PC-9 (cell line): Measurements from ENCODE around the gene PIP4P1. TPM values are rescaled to one million over a fixed set of nuclear protein-coding genes. Genes with fewer than 3 reads are reported as not detected.

Experiments used
- BruUV-seq: library from RNA; stranded (reverse); fragments of 400-500 nt; replicated peaks from 2 replicates; lab custom pipeline; 2021; lab: Mats Ljungman, UMichigan
- CTCF ChIA-PET: fragments of 300-600 bp; sonication (Branson Sonifier 250); formaldehyde crosslinking; loops from one replicate; lab custom pipeline; 2022; ENCODE audit warnings: antibody characterized with exemption; lab: Charles Lee
- POLR2A ChIA-PET: fragments of 300-600 bp; sonication (Branson Sonifier 250); formaldehyde crosslinking; loops from one replicate; lab custom pipeline; 2022; ENCODE audit warnings: antibody characterized with exemption; ENCODE audit not compliant: unreplicated experiment; lab: Charles Lee
- DNase-seq, 2 experiments: peaks; one replicate each; pipeline versions ENCODE4 v3.0.0 to v3.0.0-alpha.2; 2015 to 2022; ENCODE audit warnings: mixed read lengths in 1 of 2
- H2AFZ ChIP-seq: fragments of 200-600 bp; sonication (generic); 2 replicates; pipeline ENCODE4 v1.8.1; 2017; ENCODE audit warnings: antibody characterized with exemption
- H3F3A ChIP-seq: fragments of 200-600 bp; sonication (generic); 2 replicates; pipeline ENCODE4 v1.8.1; 2017; ENCODE audit warnings: antibody characterized with exemption, mild to moderate bottlenecking, low read depth; ENCODE audit not compliant: insufficient read depth
- H3K27ac ChIP-seq: fragments of 200-600 bp; sonication (generic); 2 replicates; pipeline ENCODE4 v1.6.1; 2016; ENCODE audit warnings: mixed run types
- H3K27me3 ChIP-seq: fragments of 200-600 bp; sonication (generic); 2 replicates; pipeline ENCODE4 v1.6.1; 2016; ENCODE audit warnings: low read depth, mixed run types; ENCODE audit not compliant: insufficient read depth
- H3K36me3 ChIP-seq: fragments of 200-600 bp; sonication (generic); 2 replicates; pipeline ENCODE4 v1.6.1; 2016; ENCODE audit warnings: low read depth, mixed run types
- H3K4me1 ChIP-seq: fragments of 200-600 bp; sonication (generic); replicated peaks from 2 replicates; pipeline ENCODE4 v1.6.1; 2016; ENCODE audit warnings: mixed run types; ENCODE audit not compliant: insufficient read depth
- H3K4me2 ChIP-seq: fragments of 200-600 bp; sonication (generic); 2 replicates; pipeline ENCODE4 v1.6.1; 2017; ENCODE audit warnings: mixed run types
- H3K4me3 ChIP-seq: fragments of 200-600 bp; sonication (generic); 2 replicates; pipeline ENCODE4 v1.6.1; 2016; ENCODE audit warnings: mixed run types
- H3K79me2 ChIP-seq: fragments of 200-600 bp; sonication (generic); 2 replicates; pipeline ENCODE4 v1.6.1; 2017; ENCODE audit warnings: low read depth, mixed run types
- H3K9me2 ChIP-seq: fragments of 200-600 bp; sonication (generic); 2 replicates; pipeline ENCODE4 v1.8.1; 2017; ENCODE audit warnings: mild to moderate bottlenecking; ENCODE audit not compliant: insufficient read depth
- H3K9me3 ChIP-seq: fragments of 200-600 bp; sonication (generic); 2 replicates; pipeline ENCODE4 v1.8.1; 2016; ENCODE audit warnings: low read depth; ENCODE audit not compliant: insufficient read depth
- H4K20me1 ChIP-seq: fragments of 200-600 bp; sonication (generic); 2 replicates; pipeline ENCODE4 v1.8.1; 2017; ENCODE audit not compliant: insufficient read depth
- CTCF ChIP-seq: fragments of 200-600 bp; sonication (generic); conservative IDR thresholded peaks from 2 replicates; pipeline ENCODE4 v1.6.1; 2017; ENCODE audit warnings: mixed run types, antibody characterized with exemption, mild to moderate bottlenecking, moderate library complexity
- EZH2 ChIP-seq: fragments of 200-600 bp; sonication (generic); IDR thresholded peaks from 2 replicates; pipeline ENCODE4 v1.8.0; 2017; ENCODE audit warnings: antibody characterized with exemption, low read depth
- intact Hi-C: fragments of 100-400 bp; cut with micrococcal nuclease; formaldehyde crosslinking; loops from one replicate; pipeline ENCODE4 v1.10.0; 2022; ENCODE audit not compliant: unreplicated experiment
- total RNA-seq: library from RNA; stranded (reverse); gene quantifications from 2 replicates; pipeline ENCODE4 v1.2.3, GENCODE V29; 2021

The PIP4P1 gene
- total RNA-seq, 1 experiment from 2014 or later: 20.1 TPM

- no peaks in the 10 kb centered on the region for H4K20me1 ChIP-seq
- H3K4me2 ChIP-seq: peak overlapping the region; percentile 96
- CTCF ChIA-PET: interaction anchor here (0.6 kb wide), 1 partner anchor 32 kb away, joined by 8 read pairs; no protein-coding TSS in a partner anchor
- intact Hi-C loops: loop anchor here (5.0 to 10.0 kb wide), 3 partner anchors 85 to 270 kb away; partner anchors contain the start of gene RNASE4
- H3K9me3 ChIP-seq: no peaks in the 10 kb centered on the region
- H3K27me3 ChIP-seq: no peaks in the 10 kb centered on the region
- DNase-seq: no peak
- POLR2A ChIA-PET: interaction anchor here (0.6 to 2.3 kb wide), 2 partner anchors 49 to 272 kb away, joined by 3 to 12 read pairs; partner anchors contain the start of gene PIP4P1
- peak overlapping the region; percentile 76 for H3K27ac ChIP-seq
- no peaks in the 10 kb centered on the region for H3K9me2 ChIP-seq
- peak overlapping the region; percentile 94 for H2AFZ ChIP-seq
- H3K79me2 ChIP-seq: peaks cover 13% of the 10 kb centered on the region
- BruUV-seq: TSS peak; percentile 48
- no peaks in the 10 kb centered on the region for H3K36me3 ChIP-seq
- H3K4me1 ChIP-seq: peaks cover 7% of the 10 kb centered on the region; the same call in 1 of the 2 replicates
- H3K4me3 ChIP-seq: peak overlapping the region; percentile 74
- TF ChIP-seq EZH2 (no peak), CTCF (no peak)
- H3F3A ChIP-seq: peaks cover 5% of the 10 kb centered on the region; the same call in 1 of the 2 replicates
Observed at GRCh38 chr14:20412411-20412810, 48.8 kb downstream of the PIP4P1 start.

- H3K4me2 ChIP-seq: no peak overlapping the region
- no peak for TF ChIP-seq EZH2
- no peak for TF ChIP-seq CTCF
Observed at GRCh38 chr14:20409226-20409625, 52.0 kb downstream of the PIP4P1 start.

More at GRCh38 chr14:20409226-20409625, 52.0 kb downstream of the PIP4P1 start:
- intact Hi-C loops: no loop called here
- no peak overlapping the region for H2AFZ ChIP-seq
- no peak overlapping the region for H3K27ac ChIP-seq
- BruUV-seq: no TSS peak
- H4K20me1 ChIP-seq: no peaks in the 10 kb centered on the region
- H3K79me2 ChIP-seq: peaks cover 13% of the 10 kb centered on the region
- H3K4me1 ChIP-seq: peaks cover 7% of the 10 kb centered on the region; the same call in 1 of the 2 replicates
- H3F3A ChIP-seq: peaks cover 5% of the 10 kb centered on the region; the same call in 1 of the 2 replicates
- peaks cover 4% of the 10 kb centered on the region; the same call in 1 of the 2 replicates for H3K36me3 ChIP-seq
- no peaks in the 10 kb centered on the region for H3K27me3 ChIP-seq
- CTCF ChIA-PET: no interaction called here
- no peak for DNase-seq
- no peak overlapping the region for H3K4me3 ChIP-seq
- no peaks in the 10 kb centered on the region for H3K9me3 ChIP-seq
- H3K9me2 ChIP-seq: no peaks in the 10 kb centered on the region
- POLR2A ChIA-PET: no interaction called here

Other genes starting within 250 kb of the PIP4P1 start
- gene OR11H6, start 237.7 kb downstream of the PIP4P1 start, total RNA-seq: not detected in 2 replicates
- gene OR11H7, start 232.5 kb downstream of the PIP4P1 start, total RNA-seq: not detected in 2 replicates
- not detected in 2 replicates for gene OR11H4, start 222.1 kb downstream of the PIP4P1 start, total RNA-seq
- gene TTC5, start 155.5 kb downstream of the PIP4P1 start, total RNA-seq: 12.6 and 15.8 TPM in 2 replicates
- 30.8 and 34.0 TPM in 2 replicates for gene CCNB1IP1, start 128.2 kb downstream of the PIP4P1 start, total RNA-seq
- gene PARP2, start 117.8 kb downstream of the PIP4P1 start, total RNA-seq: 22.1 and 23.3 TPM in 2 replicates
- 18.4 and 20.4 TPM in 2 replicates for gene TEP1, start 47.9 kb downstream of the PIP4P1 start, total RNA-seq
- 0.11 TPM in 1 of 2 replicates, not detected in the other for gene KLHL33, start 25.3 kb downstream of the PIP4P1 start, total RNA-seq
- 17.2 and 20.6 TPM in 2 replicates for gene OSGEP, start 6.6 kb downstream of the PIP4P1 start, total RNA-seq
- gene APEX1, start 6.2 kb downstream of the PIP4P1 start, total RNA-seq: 107 and 113 TPM in 2 replicates
- gene PNP, start 8.0 kb upstream of the PIP4P1 start, total RNA-seq: 23.5 and 26.9 TPM in 2 replicates
- 0.68 TPM in 1 of 2 replicates, not detected in the other for gene RNASE10, start 44.1 kb upstream of the PIP4P1 start, total RNA-seq
- gene RNASE9, start 99.6 kb upstream of the PIP4P1 start, total RNA-seq: not detected in 2 replicates
- gene RNASE11, start 126.6 kb upstream of the PIP4P1 start, total RNA-seq: not detected in 2 replicates
- gene RNASE12, start 129.9 kb upstream of the PIP4P1 start, total RNA-seq: not detected in 2 replicates
- gene OR6S1, start 180.3 kb upstream of the PIP4P1 start, total RNA-seq: not detected in 2 replicates
- 2.0 and 4.0 TPM in 2 replicates for gene RNASE4, start 223.1 kb upstream of the PIP4P1 start, total RNA-seq
- gene ANG, start 227.3 kb upstream of the PIP4P1 start, total RNA-seq: 4.4 and 5.7 TPM in 2 replicates